ENCODE results near the gene SSUH2. TPM values are rescaled to one million over a fixed set of nuclear protein-coding genes. Genes with fewer than 3 reads are reported as not detected.

The SSUH2 gene
- total RNA-seq, 4 donors from 2014 or later: 0.13 to 0.19 TPM; not detected in 2

GRCh38 chr3:8607234-8608040 is 37.2 kb downstream of the SSUH2 start:
- H3K9me3 ChIP-seq: no peaks in the 10 kb centered on the region
- H3K27ac ChIP-seq: peak overlapping the region in 2 of 4 donors; percentile 45 to 55
- peak in 5 of 6 experiments; percentile 32 to 63 (median 52) for TF ChIP-seq CTCF (IDR thresholded peaks at IDR 0.05)
- no peak for TF ChIP-seq POLR2A (IDR thresholded peaks at IDR 0.05)
- intact Hi-C loops (cut with DNase I): no loop called here
- H3K4me1 ChIP-seq: peaks cover 11 to 45% (median 16%) of the 10 kb centered on the region in 3 donors
- H3K4me3 ChIP-seq: no peak overlapping the region
- DNase-seq: no peak
- WGBS, 2 donors: 51 to 53% methylated on average over 6 to 7 of the region's 7 CpGs
- no peaks in the 10 kb centered on the region for H3K27me3 ChIP-seq
- H3K36me3 ChIP-seq: no peaks in the 10 kb centered on the region

GRCh38 chr3:8606701-8607231 is 37.8 kb downstream of the SSUH2 start:
- Histone ChIP-seq H3K36me3 (no peaks in the 10 kb centered on the region), H3K4me3 (no peak overlapping the region), H3K9me3 (no peaks in the 10 kb centered on the region), H3K27me3 (no peaks in the 10 kb centered on the region), H3K4me1 (peaks cover 11 to 45% (median 16%) of the 10 kb centered on the region in 3 donors), H3K27ac (no peak overlapping the region)
- TF ChIP-seq POLR2A (IDR thresholded peaks at IDR 0.05) (no peak), CTCF (IDR thresholded peaks at IDR 0.05) (no peak)
- intact Hi-C loops (cut with DNase I): no loop called here
- DNase-seq: no peak
- WGBS, 2 donors: 23 to 34% methylated on average over 7 of the region's 7 CpGs

- H3K27me3 ChIP-seq: no peaks in the 10 kb centered on the region
- H3K4me1 ChIP-seq: peaks cover 11 to 36% (median 16%) of the 10 kb centered on the region in 3 donors
- H3K27ac ChIP-seq: no peak overlapping the region
- no peak for TF ChIP-seq POLR2A (IDR thresholded peaks at IDR 0.05)
- TF ChIP-seq CTCF (IDR thresholded peaks at IDR 0.05): no peak
- no peaks in the 10 kb centered on the region for H3K36me3 ChIP-seq
- no peak overlapping the region for H3K4me3 ChIP-seq
- 80 to 89% methylated on average over 3 of the region's 3 CpGs for WGBS, 2 donors
- no peaks in the 10 kb centered on the region for H3K9me3 ChIP-seq
- intact Hi-C loops (cut with DNase I): no loop called here
- DNase-seq: no peak
These were observed 39.6 kb downstream of the SSUH2 start for GRCh38 chr3:8604988-8605387.

GRCh38 chr3:8604006-8604405 is 40.6 kb downstream of the SSUH2 start:
- H3K9me3 ChIP-seq: no peaks in the 10 kb centered on the region
- no peak overlapping the region for H3K27ac ChIP-seq
- no peaks in the 10 kb centered on the region for H3K36me3 ChIP-seq
- 84 to 88% methylated on average over 7 of the region's 7 CpGs for WGBS, 2 donors
- H3K27me3 ChIP-seq: no peaks in the 10 kb centered on the region
- intact Hi-C loops (cut with DNase I): no loop called here
- peaks cover 11 to 36% (median 16%) of the 10 kb centered on the region in 3 donors for H3K4me1 ChIP-seq
- no peak for DNase-seq
- H3K4me3 ChIP-seq: no peak overlapping the region
- TF ChIP-seq CTCF (IDR thresholded peaks at IDR 0.05): no peak
- no peak for TF ChIP-seq POLR2A (IDR thresholded peaks at IDR 0.05)

GRCh38 chr3:8603115-8603710 is 41.4 kb downstream of the SSUH2 start:
- no peaks in the 10 kb centered on the region for H3K27me3 ChIP-seq
- TF ChIP-seq POLR2A (IDR thresholded peaks at IDR 0.05): no peak
- TF ChIP-seq CTCF (IDR thresholded peaks at IDR 0.05): no peak
- intact Hi-C loops (cut with DNase I): no loop called here
- no peaks in the 10 kb centered on the region for H3K36me3 ChIP-seq
- no peaks in the 10 kb centered on the region for H3K9me3 ChIP-seq
- peak overlapping the region in 1 of 4 donors; percentile 3 for H3K27ac ChIP-seq
- 35 to 48% methylated on average over 6 to 9 of the region's 9 CpGs for WGBS, 2 donors
- no peak overlapping the region for H3K4me3 ChIP-seq
- no peak for DNase-seq
- peaks cover 11 to 33% (median 16%) of the 10 kb centered on the region in 3 donors for H3K4me1 ChIP-seq

Data from esophagus squamous epithelium (tissue), 5 donors.